ENCODE measurements around the gene KCNN1. TPM values are rescaled to one million over a fixed set of nuclear protein-coding genes. Genes with fewer than 3 reads are reported as not detected.
A peak's percentile ranks its signal among the peaks of the same experiment; 100 is the strongest.

KCNN1 gene
- total RNA-seq, 1 experiment from 2014 or later = 0.90 TPM

- H3K27ac ChIP-seq (ENCODE audit: low read length) = no peak overlapping the region
- DNase-seq (ENCODE audit: low read depth, low spot score) (peak; percentile 52), ATAC-seq (peak; percentile 80)
- peaks cover 13% of the 10 kb centered on the region for H3K4me1 ChIP-seq (ENCODE audit: control insufficient read depth, insufficient read depth, low read length)
- no peaks in the 10 kb centered on the region for H3K27me3 ChIP-seq (ENCODE audit: control insufficient read depth, insufficient read depth, low read length)
- H3K9me3 ChIP-seq (ENCODE audit: control insufficient read depth, insufficient read depth, low read depth, low read length) = no peaks in the 10 kb centered on the region
- in situ Hi-C loops (cut with HindIII; ENCODE audit: low pct_unique_long_range_greater_than_20kb, low sequenced_read_pairs) = no loop called here
- POLR2A ChIA-PET = interaction anchor here (0.8 kb wide), 1 partner anchor 59 kb away, joined by 3 read pairs; no protein-coding TSS in a partner anchor
- no peak for TF ChIP-seq POLR2AphosphoS5 (IDR thresholded peaks at IDR 0.05; ENCODE audit: low read depth, low read length)
- no peak for TF ChIP-seq SIN3A (IDR thresholded peaks at IDR 0.05; ENCODE audit: borderline replicate concordance, insufficient read depth, low read depth, low read length)
- no peak for TF ChIP-seq REST (IDR thresholded peaks at IDR 0.05; ENCODE audit: insufficient read depth in 1 of 2, low read depth in 2 of 2, low read length in 1 of 2)
- TF ChIP-seq, protein P1, sequence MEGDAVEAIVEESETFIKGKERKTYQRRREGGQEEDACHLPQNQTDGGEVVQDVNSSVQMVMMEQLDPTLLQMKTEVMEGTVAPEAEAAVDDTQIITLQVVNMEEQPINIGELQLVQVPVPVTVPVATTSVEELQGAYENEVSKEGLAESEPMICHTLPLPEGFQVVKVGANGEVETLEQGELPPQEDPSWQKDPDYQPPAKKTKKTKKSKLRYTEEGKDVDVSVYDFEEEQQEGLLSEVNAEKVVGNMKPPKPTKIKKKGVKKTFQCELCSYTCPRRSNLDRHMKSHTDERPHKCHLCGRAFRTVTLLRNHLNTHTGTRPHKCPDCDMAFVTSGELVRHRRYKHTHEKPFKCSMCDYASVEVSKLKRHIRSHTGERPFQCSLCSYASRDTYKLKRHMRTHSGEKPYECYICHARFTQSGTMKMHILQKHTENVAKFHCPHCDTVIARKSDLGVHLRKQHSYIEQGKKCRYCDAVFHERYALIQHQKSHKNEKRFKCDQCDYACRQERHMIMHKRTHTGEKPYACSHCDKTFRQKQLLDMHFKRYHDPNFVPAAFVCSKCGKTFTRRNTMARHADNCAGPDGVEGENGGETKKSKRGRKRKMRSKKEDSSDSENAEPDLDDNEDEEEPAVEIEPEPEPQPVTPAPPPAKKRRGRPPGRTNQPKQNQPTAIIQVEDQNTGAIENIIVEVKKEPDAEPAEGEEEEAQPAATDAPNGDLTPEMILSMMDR (IDR thresholded peaks at IDR 0.05) = peak; percentile 89
- TF ChIP-seq TCF7L2 (IDR thresholded peaks at IDR 0.05; ENCODE audit: low read depth, low read length) = no peak
- no peaks in the 10 kb centered on the region; the same call in 1 of the 2 replicates for H3K36me3 ChIP-seq (ENCODE audit: control insufficient read depth, insufficient read depth, low read length)
- CTCF ChIA-PET = interaction anchor here (1.1 to 2.6 kb wide), 2 partner anchors 13 to 59 kb away, joined by 5 to 23 read pairs; no protein-coding TSS in a partner anchor
- peak overlapping the region; percentile 30 to 41; a peak in 3 of 4 replicates for H3K4me3 ChIP-seq (ENCODE audit: low read depth in 2 of 2, low read length in 2 of 2)
- intact Hi-C loops (cut with micrococcal nuclease; ENCODE audit: unreplicated experiment) = loop anchor here (1.0 kb wide), 1 partner anchor 59 kb away; no protein-coding TSS in a partner anchor
- BruUV-seq (replicated peaks) = no TSS peak
Observed at GRCh38 chr19:17996826-17997316, 30.0 kb downstream of the KCNN1 start.

DNA sequence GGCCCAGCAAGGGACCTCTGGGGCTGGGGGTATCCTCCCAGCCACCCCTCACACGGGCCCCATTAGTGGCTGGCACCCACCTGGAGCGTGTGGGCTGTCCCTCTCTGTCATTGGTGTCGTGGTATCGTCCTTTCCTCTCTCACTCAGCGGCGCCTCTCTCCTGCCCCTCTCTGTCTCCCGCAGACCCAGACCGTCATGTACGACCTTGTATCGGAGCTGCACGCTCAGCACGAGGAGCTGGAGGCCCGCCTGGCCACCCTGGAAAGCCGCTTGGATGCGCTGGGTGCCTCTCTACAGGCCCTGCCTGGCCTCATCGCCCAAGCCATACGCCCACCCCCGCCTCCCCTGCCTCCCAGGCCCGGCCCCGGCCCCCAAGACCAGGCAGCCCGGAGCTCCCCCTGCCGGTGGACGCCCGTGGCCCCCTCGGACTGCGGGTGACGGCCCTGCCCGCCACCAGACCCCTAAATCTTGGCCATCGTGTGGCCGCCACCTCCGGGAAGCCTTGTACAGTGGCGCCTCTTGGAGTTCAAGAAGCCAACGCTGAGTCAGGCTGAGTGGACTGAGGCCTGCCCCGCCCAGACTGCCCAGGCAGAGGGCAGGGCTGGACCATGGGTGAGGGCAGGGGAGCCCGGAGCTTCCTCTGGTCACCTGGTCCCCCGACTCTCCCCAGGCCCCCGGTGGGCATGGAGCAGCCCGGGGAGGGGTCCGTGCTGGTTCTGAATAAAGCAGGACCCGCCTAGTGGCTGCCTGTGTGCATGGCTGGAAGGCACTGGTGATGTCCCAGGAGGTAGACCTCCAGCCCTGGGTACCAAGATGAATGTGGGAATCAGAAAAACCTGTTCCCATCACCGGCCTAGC lies 31.3 kb downstream of the KCNN1 start:
- no TSS peak for BruUV-seq (replicated peaks)
- intact Hi-C loops (cut with micrococcal nuclease; ENCODE audit: unreplicated experiment) = loop anchor here (1.0 kb wide), 1 partner anchor 60 kb away; no protein-coding TSS in a partner anchor
- ChIA-PET CTCF (interaction anchor here (0.5 to 2.6 kb wide), 8 partner anchors 12 to 442 kb away, joined by 3 to 23 read pairs (median 4); partner anchors contain the start of gene SLC5A5), POLR2A (interaction anchor here (0.6 kb wide), 1 partner anchor 62 kb away, joined by 12 read pairs; no protein-coding TSS in a partner anchor)
- TF ChIP-seq REST (IDR thresholded peaks at IDR 0.05; ENCODE audit: insufficient read depth in 1 of 2, low read depth in 2 of 2, low read length in 1 of 2) (no peak), SIN3A (IDR thresholded peaks at IDR 0.05; ENCODE audit: borderline replicate concordance, insufficient read depth, low read depth, low read length) (no peak), TCF7L2 (IDR thresholded peaks at IDR 0.05; ENCODE audit: low read depth, low read length) (no peak), POLR2AphosphoS5 (IDR thresholded peaks at IDR 0.05; ENCODE audit: low read depth, low read length) (no peak)
- TF ChIP-seq, protein P1 (IDR thresholded peaks at IDR 0.05) = peak; percentile 86
- DNase-seq (ENCODE audit: low read depth, low spot score) (no peak), ATAC-seq (peak; percentile 74)
- Histone ChIP-seq H3K4me1 (ENCODE audit: control insufficient read depth, insufficient read depth, low read length) (peaks cover 13% of the 10 kb centered on the region), H3K4me3 (ENCODE audit: low read depth in 2 of 2, low read length in 2 of 2) (peak overlapping the region; percentile 30 to 41), H3K36me3 (ENCODE audit: control insufficient read depth, insufficient read depth, low read length) (no peaks in the 10 kb centered on the region; the same call in 1 of the 2 replicates), H3K27ac (ENCODE audit: low read length) (peak overlapping the region; percentile 75), H3K9me3 (ENCODE audit: control insufficient read depth, insufficient read depth, low read depth, low read length) (no peaks in the 10 kb centered on the region), H3K27me3 (ENCODE audit: control insufficient read depth, insufficient read depth, low read length) (no peaks in the 10 kb centered on the region)
- in situ Hi-C loops (cut with HindIII; ENCODE audit: low pct_unique_long_range_greater_than_20kb, low sequenced_read_pairs) = no loop called here

All from Panc1 (cell line).